ENCODE results near the gene CAMK2D.

The CAMK2D gene

GRCh38 chr4:113525521-113525920, 236.0 kb downstream of the CAMK2D start:
- TF ChIP-seq CTCF (conservative IDR thresholded peaks at IDR 0.05; ENCODE audit: low read length) = no peak

DNA sequence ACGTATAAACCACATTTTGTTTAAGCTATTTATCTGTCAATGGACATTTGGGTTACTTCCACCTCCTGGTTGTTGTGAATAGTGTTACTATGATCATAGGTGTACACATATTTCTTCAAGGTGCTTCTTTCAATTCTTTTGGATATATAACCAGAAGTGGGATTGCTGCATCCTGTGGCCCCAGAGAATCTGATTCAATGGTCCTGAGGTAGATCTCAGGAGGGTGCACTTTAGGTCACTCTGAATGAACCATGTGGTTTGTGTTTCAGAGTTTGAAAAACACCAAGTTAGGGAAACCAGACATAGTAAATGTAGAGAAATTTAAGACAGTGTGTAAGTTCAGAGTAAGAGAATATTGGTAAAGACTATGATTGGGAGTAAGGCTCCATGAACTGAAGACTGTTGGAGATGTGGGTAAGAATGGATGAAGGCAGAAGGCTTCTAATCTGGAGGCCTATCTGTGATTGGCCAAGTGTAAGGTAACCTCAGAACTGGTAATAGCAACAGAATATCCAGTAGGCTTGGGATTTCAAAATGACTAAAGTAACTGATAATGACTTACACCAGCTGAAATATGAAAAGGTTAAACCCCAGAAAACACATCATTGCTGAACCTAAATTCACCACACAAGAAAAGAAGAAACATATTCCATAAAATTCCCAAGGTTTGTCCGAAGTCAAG, 236.9 kb downstream of the CAMK2D start:
- no peak overlapping the region for H3K4me3 ChIP-seq (ENCODE audit: low read length)
- DNase-seq (ENCODE audit: low read depth) = no peak
- TF ChIP-seq CTCF (conservative IDR thresholded peaks at IDR 0.05; ENCODE audit: low read length) = no peak

More at GRCh38 chr4:113525521-113525920, 236.0 kb downstream of the CAMK2D start:
- H3K4me3 ChIP-seq (ENCODE audit: low read length) = no peak overlapping the region
- no peak for DNase-seq (ENCODE audit: low read depth)

GRCh38 chr4:113524096-113524495, 237.4 kb downstream of the CAMK2D start:
- no peak for TF ChIP-seq CTCF (conservative IDR thresholded peaks at IDR 0.05; ENCODE audit: low read length)
- no peak overlapping the region for H3K4me3 ChIP-seq (ENCODE audit: low read length)
- DNase-seq (ENCODE audit: low read depth) = no peak

DNA sequence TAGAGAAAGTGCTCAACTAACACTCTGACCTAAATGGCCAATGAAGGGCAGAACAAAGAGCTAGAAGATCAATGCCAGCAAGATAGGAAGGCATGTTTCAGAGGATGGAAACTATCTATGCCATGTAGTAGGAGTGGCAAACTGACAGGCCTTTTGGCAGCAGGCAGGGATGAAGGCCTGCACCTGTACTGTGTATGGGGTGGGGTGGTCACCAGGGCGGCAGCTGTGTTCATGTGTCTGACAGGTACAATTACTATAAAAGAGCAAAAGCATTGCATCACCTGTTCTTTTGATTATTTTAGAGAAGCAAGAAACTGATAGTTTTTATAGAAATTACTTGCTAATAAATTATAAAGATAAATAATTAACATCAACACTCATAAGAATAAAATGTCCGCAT, 239.1 kb downstream of the CAMK2D start:
- no peak for DNase-seq (ENCODE audit: low read depth)
- no peak for TF ChIP-seq CTCF (conservative IDR thresholded peaks at IDR 0.05; ENCODE audit: low read length)
- no peak overlapping the region for H3K4me3 ChIP-seq (ENCODE audit: low read length)

DNA sequence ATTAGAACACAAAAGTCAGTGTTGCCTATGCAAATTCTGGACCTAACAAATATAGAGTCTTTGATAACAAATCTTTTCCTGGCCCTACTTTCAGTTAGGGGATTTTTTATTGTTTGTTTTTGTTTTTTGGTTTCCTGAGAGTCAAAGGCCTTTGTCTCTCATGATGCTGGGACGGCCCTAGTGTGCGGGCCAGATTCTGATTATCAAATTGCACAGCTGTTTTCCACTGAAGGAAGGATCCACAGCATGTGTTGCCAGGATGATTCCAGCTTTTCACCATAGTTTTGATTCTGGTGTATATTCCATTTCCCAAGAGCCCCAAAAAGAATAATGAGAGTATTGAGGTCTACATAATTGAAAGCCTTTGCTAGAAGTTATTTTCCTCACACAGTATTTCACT, 248.2 kb downstream of the CAMK2D start:
- no peak for TF ChIP-seq CTCF (conservative IDR thresholded peaks at IDR 0.05; ENCODE audit: low read length)
- no peak for DNase-seq (ENCODE audit: low read depth)
- H3K4me3 ChIP-seq (ENCODE audit: low read length) = no peak overlapping the region

- DNase-seq (ENCODE audit: low read depth) = no peak
- no peak for TF ChIP-seq CTCF (conservative IDR thresholded peaks at IDR 0.05; ENCODE audit: low read length)
- H3K4me3 ChIP-seq (ENCODE audit: low read length) = no peak overlapping the region
Measured at GRCh38 chr4:113512880-113513279, 248.7 kb downstream of the CAMK2D start.

DNA sequence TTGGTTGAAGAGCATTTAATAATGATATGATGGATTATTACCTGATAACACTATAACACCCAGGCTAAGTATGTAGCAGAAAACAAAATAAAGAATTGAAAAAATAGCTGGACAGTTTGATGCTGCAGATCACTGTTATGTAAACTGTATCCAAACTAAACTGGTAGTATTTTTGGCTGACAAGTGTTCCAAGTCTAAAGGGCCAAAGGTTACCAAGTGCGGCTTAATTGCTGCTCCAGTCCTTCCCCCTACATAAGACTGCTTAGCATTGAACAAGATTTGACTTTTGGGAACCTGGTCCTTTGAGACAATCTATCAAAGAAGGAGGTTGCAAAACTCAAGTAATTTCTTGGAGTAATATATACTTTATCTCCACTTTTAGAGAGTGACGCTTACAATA, 249.6 kb downstream of the CAMK2D start:
- H3K4me3 ChIP-seq (ENCODE audit: low read length) = no peak overlapping the region
- TF ChIP-seq CTCF (conservative IDR thresholded peaks at IDR 0.05; ENCODE audit: low read length) = no peak
- DNase-seq (ENCODE audit: low read depth) = no peak
